GM12874 (cell line): ENCODE data around the gene ADAMTS16.

ENCODE experiments used
- CTCF ChIP-seq: IDR thresholded peaks from 2 replicates; pipeline ENCODE4 v1.5.1; 2011; ENCODE audit warnings: low read depth, mild to moderate bottlenecking, control low read depth, low read length, moderate library complexity; ENCODE audit not compliant: insufficient read depth

The ADAMTS16 gene

GRCh38 chr5:5347442-5347841, 207.3 kb downstream of the ADAMTS16 start:
- TF ChIP-seq CTCF = no peak

- no peak for TF ChIP-seq CTCF
Observed at GRCh38 chr5:5348135-5348534, 208.0 kb downstream of the ADAMTS16 start.

- no peak for TF ChIP-seq CTCF
Observed at GRCh38 chr5:5348576-5348975, 208.4 kb downstream of the ADAMTS16 start.

- no peak for TF ChIP-seq CTCF
Observed at GRCh38 chr5:5350101-5350500, 210.0 kb downstream of the ADAMTS16 start.

DNA sequence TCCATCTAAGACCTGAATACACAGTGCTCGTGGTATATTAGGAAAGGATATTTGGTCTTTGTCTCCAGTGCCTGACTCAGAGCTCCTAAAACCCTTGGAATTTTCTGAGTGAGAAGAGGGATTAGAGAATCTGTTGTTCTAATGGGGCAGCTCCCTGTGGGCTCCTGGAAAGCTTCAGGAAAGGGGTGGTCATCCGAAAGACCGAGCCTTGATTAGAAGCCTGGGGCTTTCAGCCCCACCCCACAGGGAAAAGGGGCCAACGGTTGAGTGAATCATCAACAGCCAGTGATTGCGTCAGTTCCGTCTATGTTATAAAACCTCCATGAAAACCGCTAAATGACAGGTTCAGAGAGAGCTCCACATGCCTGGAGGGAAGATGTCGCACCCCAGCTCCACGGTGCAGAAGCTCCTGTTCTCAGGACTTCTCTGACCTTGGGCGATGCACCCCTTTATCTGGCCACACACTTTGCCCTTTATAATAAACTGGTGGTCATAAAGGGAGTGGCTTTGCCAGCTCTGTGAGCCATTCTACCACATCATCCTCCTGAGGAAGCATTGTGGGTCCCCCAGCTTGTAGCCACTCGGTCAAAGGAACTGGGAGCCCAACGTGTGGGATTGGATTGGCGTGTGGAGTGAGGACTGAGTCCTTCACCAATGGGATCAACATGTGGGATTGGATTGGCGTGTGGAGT, 211.3 kb downstream of the ADAMTS16 start:
- no peak for TF ChIP-seq CTCF

GRCh38 chr5:5352675-5353074, 212.5 kb downstream of the ADAMTS16 start:
- TF ChIP-seq CTCF = no peak

DNA sequence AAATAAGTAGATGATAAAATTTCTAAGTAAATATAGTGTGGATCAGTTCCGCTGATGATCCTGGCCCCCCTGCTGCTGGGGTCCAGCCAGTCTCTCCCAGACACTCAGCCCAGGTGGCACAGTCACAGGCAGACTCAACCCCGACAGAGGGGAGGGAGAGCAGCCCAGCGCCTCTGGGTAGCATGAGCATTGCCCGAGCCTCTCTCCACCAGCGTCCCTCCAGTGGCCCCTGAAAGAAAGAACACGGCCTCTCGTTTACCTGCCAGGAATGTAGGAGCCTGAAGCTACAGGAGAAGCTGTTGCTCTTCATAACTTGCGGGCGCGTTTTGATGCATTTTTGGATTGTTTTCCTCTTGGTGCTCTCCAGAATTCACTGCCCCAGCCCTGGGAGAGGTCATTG, 213.6 kb downstream of the ADAMTS16 start:
- TF ChIP-seq CTCF = no peak

GRCh38 chr5:5356765-5357164, 216.6 kb downstream of the ADAMTS16 start:
- no peak for TF ChIP-seq CTCF
